ENCODE results near the gene KLF13.

- no peak for TF ChIP-seq CTCF (IDR thresholded peaks at IDR 0.05)
- TF ChIP-seq POLR2AphosphoS5 (IDR thresholded peaks at IDR 0.05): no peak
- no peak for TF ChIP-seq POLR2A (IDR thresholded peaks at IDR 0.05)
- no peak for TF ChIP-seq EP300 (IDR thresholded peaks at IDR 0.05)
Measured at GRCh38 chr15:31397851-31398661, 71.4 kb downstream of the KLF13 start.

Measured in sigmoid colon (tissue), 4 donors.